ENCODE data around the gene SLC25A40.
"Not testable (repeated sequence)": the region's sequence is repeated elsewhere in the genome, so short reads cannot be mapped to it uniquely, and the experiment has no call there.

SLC25A40 gene

GRCh38 chr7:87876040-87876868, at the start of gene SLC25A40, which contains the start of gene DBF4:
Gene SLC25A40, minus strand, starts transcription at chr7:87876360. Its CDS starts 17,633 bp downstream, at chr7:87858727.
Gene DBF4, plus strand, starts transcription at chr7:87876493. Its CDS starts 240 bp downstream, at chr7:87876733.
- DNase-seq (ENCODE audit: low spot score), result peak; percentile 92

GRCh38 chr7:87922759-87923395, 46.7 kb upstream of the SLC25A40 start:
- not testable (repeated sequence) for DNase-seq (ENCODE audit: low spot score)

GRCh38 chr7:87920578-87920977, 44.4 kb upstream of the SLC25A40 start:
- no peak for DNase-seq (ENCODE audit: low spot score)

GRCh38 chr7:87919875-87920274, 43.7 kb upstream of the SLC25A40 start:
- no peak for DNase-seq (ENCODE audit: low spot score)

DNA sequence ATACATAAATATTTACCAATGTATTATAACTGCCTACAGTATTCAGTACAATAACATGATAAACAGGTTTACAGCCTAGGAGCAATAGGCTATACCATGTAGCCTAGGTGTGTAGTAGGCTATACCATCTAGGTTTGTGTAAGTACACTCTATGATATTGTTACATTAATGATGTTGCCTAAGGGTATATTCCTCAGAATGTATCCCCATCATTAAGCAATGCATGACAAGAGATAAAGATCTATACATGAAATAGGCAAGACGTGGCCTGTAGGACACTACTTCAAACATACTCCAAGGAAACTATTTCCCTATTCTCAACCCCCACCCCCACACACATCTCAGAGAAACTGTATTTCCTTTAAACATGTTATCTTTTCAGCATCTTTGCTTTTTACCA, 42.6 kb upstream of the SLC25A40 start:
- no peak for DNase-seq (ENCODE audit: low spot score)

GRCh38 chr7:87912121-87912520, 36.0 kb upstream of the SLC25A40 start:
- no peak for DNase-seq (ENCODE audit: low spot score)

DNA sequence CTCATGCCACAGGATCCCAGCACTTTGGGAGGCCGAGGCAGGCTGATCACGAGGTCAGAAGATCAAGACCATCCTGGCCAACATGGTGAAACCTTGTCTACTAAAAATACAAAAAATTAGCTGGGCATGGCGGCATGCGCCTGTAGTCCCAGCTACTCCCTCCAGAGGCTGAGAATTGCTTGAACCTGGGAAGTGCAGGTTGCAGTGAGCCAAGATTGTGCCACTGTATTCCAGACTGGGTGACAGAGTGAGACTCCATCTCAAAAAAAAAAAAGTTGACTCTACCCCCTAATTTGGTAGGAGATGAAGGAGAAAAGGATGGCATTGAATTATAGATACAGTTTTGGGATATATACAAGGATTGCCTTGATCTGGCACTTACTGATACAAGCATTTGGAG, 32.7 kb upstream of the SLC25A40 start:
- DNase-seq (ENCODE audit: low spot score), result not testable (repeated sequence)

DNA sequence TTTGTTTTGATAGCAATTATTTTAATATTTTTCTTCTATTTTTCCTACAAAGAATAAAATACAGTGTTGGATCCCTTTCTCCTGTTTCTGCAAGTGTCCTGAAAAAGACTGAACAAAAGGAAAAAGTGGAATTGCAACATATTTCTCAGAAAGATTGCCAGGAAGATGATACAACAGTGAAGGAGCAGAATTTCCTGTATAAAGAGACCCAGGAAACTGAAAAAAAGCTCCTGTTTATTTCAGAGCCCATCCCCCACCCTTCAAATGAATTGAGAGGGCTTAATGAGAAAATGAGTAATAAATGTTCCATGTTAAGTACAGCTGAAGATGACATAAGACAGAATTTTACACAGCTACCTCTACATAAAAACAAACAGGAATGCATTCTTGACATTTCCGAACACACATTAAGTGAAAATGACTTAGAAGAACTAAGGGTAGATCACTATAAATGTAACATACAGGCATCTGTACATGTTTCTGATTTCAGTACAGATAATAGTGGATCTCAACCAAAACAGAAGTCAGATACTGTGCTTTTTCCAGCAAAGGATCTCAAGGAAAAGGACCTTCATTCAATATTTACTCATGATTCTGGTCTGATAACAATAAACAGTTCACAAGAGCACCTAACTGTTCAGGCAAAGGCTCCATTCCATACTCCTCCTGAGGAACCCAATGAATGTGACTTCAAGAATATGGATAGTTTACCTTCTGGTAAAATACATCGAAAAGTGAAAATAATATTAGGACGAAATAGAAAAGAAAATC, 31.2 kb upstream of the SLC25A40 start:
- DNase-seq (ENCODE audit: low spot score), result not testable (repeated sequence)

DNA sequence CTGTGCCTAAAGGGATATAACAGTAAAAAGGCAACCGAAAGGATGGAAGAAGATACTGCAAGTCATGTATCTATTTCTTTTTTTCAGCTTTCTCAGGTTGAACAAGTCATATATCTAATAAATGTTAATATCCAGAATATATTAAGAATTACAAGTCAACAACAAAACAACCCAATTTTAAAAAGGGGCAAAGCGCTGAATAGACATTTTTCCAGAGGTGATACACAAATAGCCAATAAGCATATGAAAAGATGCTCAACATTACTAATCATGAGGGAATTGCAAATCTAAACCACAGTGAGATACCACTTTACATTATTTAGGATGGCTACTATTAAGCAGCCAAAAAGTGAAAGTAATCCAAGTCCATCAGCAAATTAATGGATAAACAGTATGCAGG, 23.1 kb upstream of the SLC25A40 start:
- DNase-seq (ENCODE audit: low spot score), result no peak

- no peak for DNase-seq (ENCODE audit: low spot score)
These were observed 19.2 kb upstream of the SLC25A40 start for GRCh38 chr7:87895363-87895762.

GRCh38 chr7:87886875-87887274, 10.7 kb upstream of the SLC25A40 start:
- DNase-seq (ENCODE audit: low spot score), result no peak

DNA sequence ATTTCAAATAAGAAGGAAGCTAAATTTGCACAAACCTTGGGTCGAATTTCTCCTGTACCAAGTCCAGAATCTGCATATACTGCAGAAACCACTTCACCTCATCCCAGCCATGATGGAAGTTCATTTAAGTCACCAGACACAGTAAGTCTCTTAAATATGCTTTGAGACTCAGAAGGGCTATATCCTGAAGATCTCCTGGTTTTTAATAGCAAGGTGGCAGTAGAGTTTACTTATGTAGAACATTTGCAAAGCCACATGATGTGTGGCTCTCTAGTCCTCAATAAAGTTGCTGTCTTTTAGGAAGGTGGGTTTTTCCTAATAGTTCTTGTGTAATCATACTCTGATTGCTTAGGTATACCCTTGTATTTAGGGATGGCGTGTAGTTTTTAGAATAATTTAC, 8.9 kb upstream of the SLC25A40 start:
- no peak for DNase-seq (ENCODE audit: low spot score)

- DNase-seq (ENCODE audit: low spot score), result no peak
These were observed 6.2 kb upstream of the SLC25A40 start for GRCh38 chr7:87882151-87882937.

DNA sequence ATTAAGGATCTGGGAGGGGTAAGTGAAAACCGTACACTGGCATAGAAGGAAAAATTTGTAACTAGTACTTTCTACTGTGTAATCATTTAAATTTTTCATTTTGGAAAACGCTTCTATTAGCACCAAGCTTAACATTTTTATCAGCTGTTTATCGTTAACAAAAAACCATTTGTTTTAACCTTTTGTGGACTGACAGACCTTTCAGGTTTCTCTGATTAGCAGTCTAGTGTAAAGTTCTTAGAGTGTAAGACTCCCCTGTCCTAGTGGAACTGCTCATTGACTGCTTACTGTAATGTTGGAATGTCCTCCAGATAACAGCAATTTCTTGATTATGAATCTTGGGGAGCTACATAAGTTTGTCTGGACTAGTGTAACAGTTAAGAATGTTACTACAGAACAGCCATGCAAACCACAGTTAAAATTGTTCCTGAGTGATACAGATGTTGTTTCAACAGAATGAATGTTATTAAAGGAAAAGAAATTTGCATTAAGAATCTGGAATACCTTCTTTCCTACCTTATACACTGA, 2.1 kb upstream of the SLC25A40 start:
- DNase-seq (ENCODE audit: low spot score), result no peak

GRCh38 chr7:87877366-87878040, 1.3 kb upstream of the SLC25A40 start:
- no peak for DNase-seq (ENCODE audit: low spot score)

- peak; percentile 54 for DNase-seq (ENCODE audit: low spot score)
These were observed 692 bp upstream of the SLC25A40 start for GRCh38 chr7:87876869-87877234.

DNA sequence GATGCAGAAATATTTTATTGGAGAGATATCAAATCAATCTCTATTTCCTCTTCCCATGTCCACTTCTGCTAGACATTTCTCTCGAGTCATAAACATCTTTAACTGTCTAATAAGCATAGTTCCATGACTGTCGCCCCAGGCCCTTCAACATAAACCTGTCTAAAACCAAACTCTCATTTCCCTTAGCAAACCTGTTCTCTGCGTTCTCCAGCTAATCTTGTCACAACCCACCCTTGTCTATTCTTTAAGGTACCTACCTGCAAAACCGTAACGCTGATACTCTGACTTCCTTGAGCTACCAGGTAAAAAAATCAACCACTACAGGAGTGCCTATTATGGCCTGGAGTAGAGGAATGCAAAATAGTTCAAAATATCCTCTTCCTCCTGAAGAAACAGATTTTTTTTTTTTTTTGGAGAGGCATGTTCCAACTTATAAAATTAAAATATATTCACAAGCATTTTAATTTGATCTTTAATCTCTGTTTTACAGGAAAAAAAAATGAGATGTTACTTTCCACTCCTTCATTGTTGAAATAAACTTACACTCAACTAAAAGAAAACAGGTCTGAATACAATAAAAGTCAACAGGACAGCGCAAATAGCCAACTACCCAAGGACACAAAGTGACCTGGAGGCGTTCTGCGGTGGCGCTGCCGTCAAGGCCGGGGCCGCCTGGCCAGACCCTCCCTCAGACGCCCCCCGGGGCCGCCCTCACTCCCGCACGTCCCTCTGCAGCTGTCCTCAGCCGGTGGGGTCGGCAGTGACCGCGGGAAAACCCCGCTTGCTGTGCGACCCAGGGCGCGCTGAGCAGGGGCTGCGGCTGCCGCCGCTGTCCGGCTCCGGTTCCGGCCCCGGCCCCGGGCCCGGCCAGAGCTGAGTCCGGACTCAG, 765 bp downstream of the SLC25A40 start:
- no peak for DNase-seq (ENCODE audit: low spot score)

DNA sequence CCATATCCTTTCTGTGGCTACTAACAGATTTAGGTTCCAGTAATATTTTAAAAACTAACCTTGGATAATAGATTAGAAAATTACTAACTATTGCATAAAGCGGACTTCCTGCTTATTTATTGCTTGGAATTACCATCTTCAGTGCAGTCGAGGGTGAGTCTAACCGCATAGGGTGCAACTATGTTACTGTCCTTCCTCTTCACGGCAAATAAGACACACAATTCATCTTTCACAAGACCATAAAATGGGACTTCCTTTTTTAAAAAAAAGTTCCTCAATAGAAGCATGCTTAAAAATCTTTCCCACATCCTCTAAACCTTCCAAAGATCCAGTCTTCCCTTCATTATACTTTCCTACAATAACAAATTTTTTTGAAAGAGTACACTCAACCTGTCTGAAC, 2.1 kb downstream of the SLC25A40 start:
- no peak for DNase-seq (ENCODE audit: low spot score)

DNA sequence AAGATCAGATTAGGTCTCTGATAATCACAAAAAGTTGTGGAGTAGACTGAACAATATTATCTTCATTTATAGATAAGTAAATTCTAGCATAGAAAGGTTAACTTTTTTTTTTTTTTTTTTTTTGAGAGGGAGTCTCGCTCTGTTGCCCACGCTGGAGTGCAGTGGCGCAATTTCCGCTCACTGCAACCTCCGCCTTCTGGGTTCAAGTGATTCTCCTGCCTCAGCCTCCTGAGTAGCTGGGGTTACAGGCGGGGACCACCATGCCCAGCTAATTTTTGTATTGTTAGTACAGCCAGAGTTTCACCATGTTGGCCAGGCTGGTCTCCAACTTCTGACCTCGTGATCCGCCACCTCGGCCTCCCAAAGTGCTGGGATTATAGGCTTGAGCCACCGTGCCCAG, 2.8 kb downstream of the SLC25A40 start:
- not testable (repeated sequence) for DNase-seq (ENCODE audit: low spot score)

DNA sequence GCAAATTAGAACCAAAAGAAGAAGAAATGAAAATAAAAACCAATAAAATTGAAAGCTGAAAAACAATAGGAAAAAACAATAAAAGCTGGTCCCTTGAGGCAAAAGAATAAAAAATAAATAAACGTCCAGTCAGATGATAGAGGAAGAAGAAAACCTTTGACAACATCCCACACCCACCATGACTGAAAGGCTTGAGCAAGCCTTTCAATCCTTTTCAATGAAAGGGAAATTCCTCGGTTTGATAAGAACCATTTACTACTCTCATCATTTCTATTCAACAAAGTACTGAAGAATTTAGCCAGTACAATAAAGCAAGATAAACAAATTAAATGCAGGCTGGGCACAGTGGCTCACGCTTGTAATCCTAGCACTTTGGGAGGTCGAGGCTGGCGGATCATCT, 3.8 kb downstream of the SLC25A40 start:
- no peak for DNase-seq (ENCODE audit: low spot score)
